HepG2 (cell line): ENCODE data around the gene CREBRF. TPM values are rescaled to one million over a fixed set of nuclear protein-coding genes. Genes with fewer than 3 reads are reported as not detected.

Experiments
- BRCA1 ChIP-seq: sonication (generic); formaldehyde crosslinking; IDR thresholded peaks from 2 replicates; pipeline ENCODE4 v1.4.0; 2020; ENCODE audit warnings: missing genetic modification reagents
- CREM ChIP-seq, 2 experiments: sonication (generic) in 1 of 2; formaldehyde crosslinking in 1 of 2; IDR thresholded peaks; 2 replicates each; pipeline versions ENCODE4 v1.4.0 to v1.6.1; 2016 to 2020; ENCODE audit warnings: antibody characterized with exemption in 1 of 2, mild to moderate bottlenecking in 1 of 2, missing genetic modification reagents in 1 of 2
- MIER2 ChIP-seq: IDR thresholded peaks from 2 replicates; pipeline ENCODE4 v1.6.1; 2016; ENCODE audit warnings: missing biosample characterization, missing genetic modification reagents
- ONECUT2 ChIP-seq: sonication (generic); formaldehyde crosslinking; IDR thresholded peaks from 2 replicates; pipeline ENCODE4 v1.4.0; 2020; ENCODE audit warnings: missing genetic modification reagents
- POLR2A ChIP-seq, 2 experiments: IDR thresholded peaks; 2 replicates each; pipeline ENCODE4 v1.6.1; 2011; ENCODE audit warnings: low read depth in 2 of 2, low read length in 2 of 2, mild to moderate bottlenecking in 1 of 2, moderate library complexity in 1 of 2; ENCODE audit not compliant: insufficient read depth in 1 of 2
- REL ChIP-seq: sonication (generic); formaldehyde crosslinking; conservative IDR thresholded peaks from 2 replicates; pipeline ENCODE4 v1.8.0; 2022; ENCODE audit warnings: mild to moderate bottlenecking, missing genetic modification reagents, moderate library complexity
- SCMH1 ChIP-seq: sonication (generic); formaldehyde crosslinking; IDR thresholded peaks from 2 replicates; pipeline ENCODE4 v1.9.0; 2021; ENCODE audit warnings: missing genetic modification reagents, mild to moderate bottlenecking, borderline replicate concordance
- SRY ChIP-seq: sonication (generic); formaldehyde crosslinking; IDR thresholded peaks from 2 replicates; pipeline ENCODE4 v1.8.0; 2022; ENCODE audit warnings: mild to moderate bottlenecking, missing genetic modification reagents
- TGIF2 ChIP-seq: IDR thresholded peaks from 2 replicates; pipeline ENCODE4 v1.6.1; 2016; ENCODE audit warnings: control low read depth, missing compliant biosample characterization
- ZBTB4 ChIP-seq: sonication (generic); formaldehyde crosslinking; IDR thresholded peaks from 2 replicates; pipeline ENCODE4 v1.4.0; 2020; ENCODE audit warnings: missing genetic modification reagents, mild to moderate bottlenecking, borderline replicate concordance
- ZFP1 ChIP-seq: IDR thresholded peaks from 2 replicates; pipeline ENCODE4 v1.6.1; 2016
- ZNF136 ChIP-seq: sonication (generic); formaldehyde crosslinking; IDR thresholded peaks from 2 replicates; pipeline ENCODE4 v1.8.1; 2022; ENCODE audit warnings: low read depth, mild to moderate bottlenecking, moderate library complexity, missing genetic modification reagents
- ZNF264 ChIP-seq: sonication (generic); formaldehyde crosslinking; IDR thresholded peaks from 2 replicates; pipeline ENCODE4 v1.4.0; 2020; ENCODE audit warnings: missing genetic modification reagents
- ZNF296 ChIP-seq: sonication (generic); formaldehyde crosslinking; conservative IDR thresholded peaks from 2 replicates; pipeline ENCODE4 v1.5.0; 2020; ENCODE audit warnings: mild to moderate bottlenecking, missing genetic modification reagents
- ZNF484 ChIP-seq: sonication (generic); formaldehyde crosslinking; IDR thresholded peaks from 2 replicates; pipeline ENCODE4 v1.5.1; 2020; ENCODE audit warnings: mild to moderate bottlenecking, low read depth, missing genetic modification reagents, borderline replicate concordance
- ZNF652 ChIP-seq: IDR thresholded peaks from 2 replicates; pipeline ENCODE4 v1.6.1; 2016; ENCODE audit warnings: low read depth, borderline replicate concordance
- ZNF782 ChIP-seq: sonication (generic); formaldehyde crosslinking; IDR thresholded peaks from 2 replicates; pipeline ENCODE4 v1.4.0; 2020; ENCODE audit warnings: missing genetic modification reagents, mild to moderate bottlenecking, borderline replicate concordance
- ZNF850 ChIP-seq: sonication (generic); formaldehyde crosslinking; conservative IDR thresholded peaks from 2 replicates; pipeline ENCODE4 v1.9.0; 2021; ENCODE audit warnings: mild to moderate bottlenecking, missing genetic modification reagents
- ZSCAN21 ChIP-seq: sonication (generic); formaldehyde crosslinking; IDR thresholded peaks from 2 replicates; pipeline ENCODE4 v1.8.0; 2022; ENCODE audit warnings: mild to moderate bottlenecking, missing genetic modification reagents, moderate library complexity, borderline replicate concordance
- ZSCAN9 ChIP-seq: IDR thresholded peaks from 2 replicates; pipeline ENCODE4 v1.6.1; 2016; ENCODE audit warnings: borderline replicate concordance
- polyA plus RNA-seq, 8 experiments: library from polyadenylated mRNA; depleted of rRNA in 3 of 8; stranded (reverse) in 7 of 8; unstranded in 1 of 8; fragments of >200 nt; fragmentation: Illumina TruSeq in 4 of 8; extraction: Trizol in 4 of 8; gene quantifications; 2 replicates each; pipeline versions ENCODE4 v1.2.1 to v1.2.3, GENCODE V29; 2011 to 2016; ENCODE audit warnings: low read depth in 4 of 8, missing spikeins in 1 of 8, mixed read lengths in 1 of 8; ENCODE audit not compliant: insufficient read depth in 1 of 8
- total RNA-seq, 5 experiments: library from RNA; depleted of rRNA; stranded (reverse); fragments of >200 nt; fragmentation: Illumina TruSeq; extraction: Trizol; gene quantifications; 2 replicates each; pipeline ENCODE4 v1.2.3, GENCODE V29; 2016; ENCODE audit warnings: low read depth in 1 of 5
- TF ChIP-seq, protein P1 (sequence below): sonication (generic); formaldehyde crosslinking; IDR thresholded peaks from 2 replicates; pipeline ENCODE4 v1.5.1; 2020; ENCODE audit warnings: missing genetic modification reagents, mild to moderate bottlenecking, borderline replicate concordance
- TF ChIP-seq, protein P2 (sequence below): sonication (generic); formaldehyde crosslinking; IDR thresholded peaks from 2 replicates; pipeline ENCODE4 v1.9.0; 2022; ENCODE audit warnings: missing genetic modification reagents, mild to moderate bottlenecking, borderline replicate concordance
- TF ChIP-seq, protein P3 (sequence below): sonication (generic); formaldehyde crosslinking; IDR thresholded peaks from 2 replicates; pipeline ENCODE4 v1.4.0; 2020; ENCODE audit warnings: mild to moderate bottlenecking, missing genetic modification reagents

CREBRF gene
- total and polyA plus RNA-seq, 2 of the 13 experiments (the other 11 are each of a cell fraction or from before 2014, with no cell fraction given) = 4.5 to 10.2 TPM

- TF ChIP-seq ZNF652 (CRISPR knock-in tag) = peak; percentile 3; the same call in 1 of the 2 replicates
- TF ChIP-seq BRCA1 (CRISPR knock-in tag) = no peak
- peak; percentile 45; the same call in 1 of the 2 replicates for TF ChIP-seq SRY
- 0 out of 2 replicates have a peak, but pooled peaks have one; percentile 24 for TF ChIP-seq ZSCAN9 (CRISPR knock-in tag)
- no peak for TF ChIP-seq SCMH1 (CRISPR knock-in tag)
- no peak for TF ChIP-seq ZNF484 (CRISPR knock-in tag)
- TF ChIP-seq POLR2A (IDR thresholded peaks at IDR 0.05; ENCODE audit: insufficient read depth in 1 of 2, low read depth in 2 of 2, low read length in 2 of 2) = peak in 1 of 2 experiments; percentile 54; a peak in 2 of 4 replicates
- TF ChIP-seq, protein P1, sequence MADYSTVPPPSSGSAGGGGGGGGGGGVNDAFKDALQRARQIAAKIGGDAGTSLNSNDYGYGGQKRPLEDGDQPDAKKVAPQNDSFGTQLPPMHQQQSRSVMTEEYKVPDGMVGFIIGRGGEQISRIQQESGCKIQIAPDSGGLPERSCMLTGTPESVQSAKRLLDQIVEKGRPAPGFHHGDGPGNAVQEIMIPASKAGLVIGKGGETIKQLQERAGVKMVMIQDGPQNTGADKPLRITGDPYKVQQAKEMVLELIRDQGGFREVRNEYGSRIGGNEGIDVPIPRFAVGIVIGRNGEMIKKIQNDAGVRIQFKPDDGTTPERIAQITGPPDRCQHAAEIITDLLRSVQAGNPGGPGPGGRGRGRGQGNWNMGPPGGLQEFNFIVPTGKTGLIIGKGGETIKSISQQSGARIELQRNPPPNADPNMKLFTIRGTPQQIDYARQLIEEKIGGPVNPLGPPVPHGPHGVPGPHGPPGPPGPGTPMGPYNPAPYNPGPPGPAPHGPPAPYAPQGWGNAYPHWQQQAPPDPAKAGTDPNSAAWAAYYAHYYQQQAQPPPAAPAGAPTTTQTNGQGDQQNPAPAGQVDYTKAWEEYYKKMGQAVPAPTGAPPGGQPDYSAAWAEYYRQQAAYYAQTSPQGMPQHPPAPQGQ = no peak
- no peak for TF ChIP-seq ONECUT2 (CRISPR knock-in tag)
- TF ChIP-seq, protein P2, sequence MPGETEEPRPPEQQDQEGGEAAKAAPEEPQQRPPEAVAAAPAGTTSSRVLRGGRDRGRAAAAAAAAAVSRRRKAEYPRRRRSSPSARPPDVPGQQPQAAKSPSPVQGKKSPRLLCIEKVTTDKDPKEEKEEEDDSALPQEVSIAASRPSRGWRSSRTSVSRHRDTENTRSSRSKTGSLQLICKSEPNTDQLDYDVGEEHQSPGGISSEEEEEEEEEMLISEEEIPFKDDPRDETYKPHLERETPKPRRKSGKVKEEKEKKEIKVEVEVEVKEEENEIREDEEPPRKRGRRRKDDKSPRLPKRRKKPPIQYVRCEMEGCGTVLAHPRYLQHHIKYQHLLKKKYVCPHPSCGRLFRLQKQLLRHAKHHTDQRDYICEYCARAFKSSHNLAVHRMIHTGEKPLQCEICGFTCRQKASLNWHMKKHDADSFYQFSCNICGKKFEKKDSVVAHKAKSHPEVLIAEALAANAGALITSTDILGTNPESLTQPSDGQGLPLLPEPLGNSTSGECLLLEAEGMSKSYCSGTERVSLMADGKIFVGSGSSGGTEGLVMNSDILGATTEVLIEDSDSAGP (CRISPR knock-in tag) = peak; percentile 67; the same call in 1 of the 2 replicates
- TF ChIP-seq MIER2 (CRISPR knock-in tag) = no peak
- TF ChIP-seq CREM (IDR thresholded peaks at IDR 0.05) = peak; percentile 31; the same call in 1 of the 2 replicates
- no peak for TF ChIP-seq CREM (CRISPR knock-in tag; IDR thresholded peaks at IDR 0.05)
- TF ChIP-seq REL (CRISPR knock-in tag) = no peak
- TF ChIP-seq ZFP1 (CRISPR knock-in tag) = no peak
- no peak for TF ChIP-seq ZBTB4
- TF ChIP-seq, protein P3, sequence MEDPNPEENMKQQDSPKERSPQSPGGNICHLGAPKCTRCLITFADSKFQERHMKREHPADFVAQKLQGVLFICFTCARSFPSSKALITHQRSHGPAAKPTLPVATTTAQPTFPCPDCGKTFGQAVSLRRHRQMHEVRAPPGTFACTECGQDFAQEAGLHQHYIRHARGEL = no peak
- TF ChIP-seq ZNF850 (CRISPR knock-in tag) = no peak
- TF ChIP-seq ZNF136 (CRISPR knock-in tag) = no peak
- no peak for TF ChIP-seq ZNF264
- TF ChIP-seq TGIF2 (CRISPR knock-in tag) = peak; percentile 94
- no peak for TF ChIP-seq ZNF296
- no peak for TF ChIP-seq ZSCAN21
- TF ChIP-seq ZNF782 = no peak
Observed at GRCh38 chr5:173055983-173056782, at the start of gene CREBRF (continued).
